T-helper 2 cell treated with Interferon-gamma antibody and Interleukin-4, amounts not matched to agents 100 ng/mL and 5 ng/mL, for 36 hours (primary cell): ENCODE data around the gene CCIN. TPM values are rescaled to one million over a fixed set of nuclear protein-coding genes. Genes with fewer than 3 reads are reported as not detected.
"Not testable (repeated sequence)": the region's sequence is repeated elsewhere in the genome, so short reads cannot be mapped to it uniquely, and the experiment has no call there.

ENCODE experiments used
- intact Hi-C: fragments of 100-400 bp; cut with micrococcal nuclease; formaldehyde crosslinking; loops from one replicate; pipeline ENCODE4 v1.15.1; 2023
- total RNA-seq: library from RNA; stranded (reverse); gene quantifications from 2 replicates; pipeline ENCODE4 v1.2.3, GENCODE V29; 2022

The CCIN gene
- total RNA-seq, 1 donor from 2014 or later: 0.34 TPM

DNA sequence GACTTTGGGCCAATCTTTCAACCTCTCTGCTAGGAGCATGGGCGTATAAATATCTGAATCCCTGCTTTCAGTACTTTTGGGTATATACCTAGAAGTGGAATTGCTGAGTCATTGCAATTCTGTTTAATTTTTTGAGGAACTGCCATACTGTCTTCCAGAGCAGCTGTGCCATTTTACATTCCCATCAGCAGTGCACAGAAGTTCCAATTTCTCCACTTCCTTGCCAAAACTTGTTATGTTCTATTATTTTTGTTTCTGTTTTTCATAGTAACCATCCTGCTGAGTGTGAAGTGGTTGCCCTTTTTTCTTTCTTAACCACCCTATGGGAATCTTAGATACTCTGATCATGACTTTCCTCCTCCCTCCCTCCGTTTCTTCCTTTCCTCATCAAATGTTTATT is 11.1 kb upstream of the CCIN start:
- intact Hi-C loops: no loop called here

DNA sequence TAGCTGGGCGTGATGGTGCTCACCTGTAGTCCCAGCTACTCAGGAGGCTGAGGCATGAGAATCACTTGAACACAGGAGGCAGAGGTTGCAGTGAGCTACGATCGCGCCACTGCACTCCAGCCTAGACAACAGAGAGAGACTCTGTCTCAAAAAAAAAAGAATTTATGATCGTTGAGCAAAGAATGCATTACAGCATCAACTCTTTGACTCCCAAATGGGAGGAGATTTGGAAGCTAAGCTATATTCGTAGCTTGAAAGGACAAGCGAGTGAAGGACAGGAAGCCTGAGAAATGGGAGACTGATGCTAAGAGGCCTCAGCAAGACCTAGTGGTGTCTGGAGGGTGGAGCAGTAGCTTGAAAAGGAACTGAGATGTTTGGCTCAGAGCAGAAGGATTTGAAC is 10.3 kb upstream of the CCIN start:
- intact Hi-C loops: no loop called here

DNA sequence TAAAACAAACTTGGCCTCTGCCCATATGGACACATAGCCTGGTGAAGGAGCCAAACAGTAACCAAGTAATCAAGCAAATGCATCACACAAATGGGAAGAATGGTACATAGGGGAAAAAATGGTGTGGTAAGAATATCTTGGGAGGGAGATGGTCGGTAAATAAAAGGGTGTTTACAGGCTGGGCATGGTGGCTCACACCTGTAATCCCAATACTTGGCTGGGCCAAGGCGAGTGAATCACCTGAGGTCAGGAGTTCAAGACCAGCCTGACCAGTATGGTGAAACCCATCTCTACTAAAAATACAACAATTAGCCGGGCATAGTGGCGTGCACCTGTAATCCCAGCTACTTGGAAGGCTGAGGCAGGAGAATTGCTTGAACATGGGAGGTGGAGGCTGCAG is 9.7 kb upstream of the CCIN start:
- intact Hi-C loops: not testable (repeated sequence)

DNA sequence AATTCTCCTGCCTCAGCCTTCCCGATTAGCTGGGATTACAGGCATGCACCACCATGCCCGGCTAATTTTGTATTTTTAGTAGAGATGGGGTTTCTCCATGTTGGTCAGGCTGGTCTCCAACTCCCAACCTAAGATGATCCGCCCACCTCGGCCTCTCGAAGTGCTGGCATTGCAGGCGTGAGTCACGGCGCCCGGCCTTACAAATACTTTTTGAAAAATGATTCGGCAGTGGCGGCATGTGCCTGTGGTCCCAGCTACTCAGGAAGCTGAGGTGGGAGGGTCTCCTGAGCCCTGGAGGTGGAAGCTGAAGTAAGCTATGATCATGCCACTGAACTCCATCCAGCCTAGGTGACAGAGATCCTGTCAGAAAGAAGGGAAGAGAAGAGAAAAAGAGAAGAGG is 9.1 kb upstream of the CCIN start:
- intact Hi-C loops: not testable (repeated sequence)

DNA sequence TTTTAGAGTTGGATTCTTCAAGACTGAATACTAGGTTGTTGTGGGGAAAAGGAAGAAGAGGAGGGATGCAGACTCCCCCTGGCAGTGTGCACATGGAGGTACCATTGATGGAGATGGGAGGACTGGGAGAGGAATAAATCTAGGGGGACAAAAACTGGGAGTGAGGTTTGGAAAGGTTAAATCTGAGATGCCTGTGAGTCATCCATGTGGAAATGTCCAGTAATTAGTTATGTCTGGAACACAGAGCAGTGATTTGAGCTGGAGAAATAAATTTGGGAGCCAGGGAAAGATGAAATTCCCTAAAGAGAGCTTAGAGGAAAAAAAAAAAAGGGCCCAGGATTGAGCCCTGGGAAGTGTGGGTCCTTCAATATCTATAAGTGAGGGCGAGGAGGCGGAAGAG is 8.0 kb upstream of the CCIN start:
- intact Hi-C loops: no loop called here

DNA sequence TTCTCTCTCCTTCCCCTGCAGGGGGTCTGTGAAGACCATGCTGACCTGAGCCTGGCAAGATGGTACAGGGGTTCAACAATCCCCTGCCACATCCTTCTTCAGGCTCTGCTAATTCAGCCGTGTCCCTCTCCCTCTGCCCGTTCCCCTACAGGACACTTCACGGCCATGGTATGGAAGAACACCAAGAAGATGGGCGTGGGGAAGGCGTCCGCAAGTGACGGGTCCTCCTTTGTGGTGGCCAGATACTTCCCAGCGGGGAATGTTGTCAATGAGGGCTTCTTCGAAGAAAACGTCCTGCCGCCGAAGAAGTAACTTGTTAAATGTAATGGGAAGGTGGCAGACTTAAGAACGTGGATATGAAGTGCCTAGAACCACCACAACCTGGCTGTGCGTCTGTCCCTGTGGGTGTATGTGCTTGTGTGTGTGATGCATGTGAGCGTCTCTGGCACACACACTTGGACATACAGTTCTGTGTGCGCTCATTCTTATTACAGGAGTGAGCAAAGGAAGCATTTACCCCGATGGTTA is 6.9 kb upstream of the CCIN start:
- intact Hi-C loops: no loop called here

DNA sequence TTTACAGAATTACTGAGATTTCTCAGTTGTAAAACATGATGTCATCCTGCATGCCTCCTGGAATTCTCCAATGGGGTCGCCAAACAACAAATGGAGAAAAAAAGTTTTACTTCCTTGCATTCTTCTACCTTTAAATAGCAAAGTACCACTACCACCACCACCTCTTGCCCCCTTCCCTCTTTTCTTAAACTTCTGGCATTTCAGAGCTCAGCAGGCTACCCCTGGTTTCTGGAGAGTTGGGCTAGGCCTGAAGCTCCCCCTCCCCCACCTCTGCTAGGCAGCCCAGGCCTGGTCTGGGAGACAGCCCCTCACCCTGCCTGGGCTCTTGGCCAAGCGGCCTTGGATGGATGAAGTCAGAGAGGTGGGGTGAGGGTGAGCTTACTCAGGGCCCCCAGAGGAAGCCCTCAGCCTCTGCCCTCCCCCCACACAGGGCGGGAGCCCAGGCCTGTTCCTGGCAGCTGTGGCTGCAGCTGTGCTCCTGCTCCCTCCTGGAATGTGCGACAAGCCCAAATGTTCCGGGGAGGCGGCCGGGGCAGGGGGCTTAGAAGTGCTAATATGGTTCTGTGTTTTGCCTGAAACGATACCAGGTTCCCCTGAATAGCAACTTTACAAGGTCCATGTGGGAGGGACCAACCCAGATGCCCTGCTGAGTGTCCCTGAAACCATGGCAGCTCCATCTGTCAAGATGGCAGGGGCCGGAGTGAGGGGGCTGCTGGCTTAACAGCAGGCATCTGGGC is 6.0 kb upstream of the CCIN start:
- intact Hi-C loops: no loop called here

DNA sequence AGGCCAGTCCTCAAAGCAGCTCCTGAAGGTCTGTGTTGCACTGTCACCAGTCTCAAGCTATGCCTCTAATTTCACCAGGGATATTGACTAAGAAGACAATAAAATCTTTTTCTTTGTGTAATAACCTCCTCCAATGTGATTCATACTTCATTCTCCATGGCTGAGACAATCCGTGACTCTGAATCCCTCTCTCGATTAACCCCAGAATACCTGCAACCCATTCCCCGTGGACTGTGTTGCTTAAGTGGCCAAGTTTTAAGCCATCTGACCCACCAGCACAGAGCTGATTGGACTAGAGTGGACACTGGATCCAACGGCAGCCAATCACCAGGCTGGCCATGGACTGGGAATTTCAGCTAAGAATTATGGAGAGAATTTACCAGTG is 5.4 kb upstream of the CCIN start:
- intact Hi-C loops: no loop called here

DNA sequence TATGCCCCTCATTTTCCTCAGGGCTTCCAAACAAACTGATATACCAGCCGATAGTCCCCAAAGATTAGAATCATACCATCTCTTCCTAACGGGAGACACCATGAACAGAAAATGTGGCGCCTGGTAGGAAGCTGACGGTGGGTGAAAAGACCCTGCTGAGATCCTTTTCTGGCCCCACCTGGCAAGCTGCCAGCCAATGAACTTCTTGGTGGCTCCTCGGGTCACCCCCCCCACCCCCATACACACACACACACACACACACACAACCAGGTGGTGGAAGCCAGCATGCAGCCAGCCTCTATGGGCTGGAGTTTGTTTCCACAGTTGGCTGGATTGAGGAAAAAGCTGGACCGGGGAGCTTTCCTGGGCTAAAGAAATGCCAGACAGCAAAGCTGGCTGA is 4.8 kb upstream of the CCIN start:
- intact Hi-C loops: no loop called here

DNA sequence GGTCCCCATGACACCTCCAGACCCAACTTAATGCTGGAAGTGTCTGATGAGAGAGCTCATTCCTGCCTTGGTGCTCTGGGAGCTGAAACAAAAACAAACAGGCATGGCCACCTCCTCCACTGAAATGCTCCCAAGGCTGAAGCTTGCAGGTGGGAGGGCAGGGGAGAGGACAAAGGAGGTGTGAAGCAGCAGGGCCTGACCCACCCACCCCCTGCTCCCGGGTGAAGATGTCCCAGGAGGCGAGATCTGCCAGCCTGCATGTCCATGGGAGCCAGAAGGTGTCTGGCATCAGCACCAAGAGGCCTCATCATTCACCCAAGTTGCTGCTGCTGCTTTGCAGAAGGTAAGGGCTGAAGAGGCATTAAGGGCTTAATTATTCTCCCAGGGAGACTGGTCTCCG is 4.2 kb upstream of the CCIN start:
- intact Hi-C loops: no loop called here

DNA sequence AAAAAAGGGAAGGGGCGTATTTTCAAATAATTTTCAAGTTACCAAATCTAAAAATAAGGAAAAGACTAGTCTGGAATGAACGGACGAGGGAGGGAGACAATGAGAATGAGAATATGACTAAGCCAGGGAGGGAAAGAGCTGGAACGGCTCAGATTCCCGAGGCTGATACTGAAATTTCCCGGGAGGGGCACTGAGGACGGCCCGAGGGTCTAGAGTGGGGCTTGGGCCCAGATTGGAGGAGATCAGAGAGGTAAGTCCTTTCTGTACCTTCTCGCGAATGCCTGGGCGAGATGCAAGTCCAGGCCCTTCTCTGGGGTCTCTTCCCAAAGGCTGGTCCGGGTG is 3.4 kb upstream of the CCIN start:
- intact Hi-C loops: loop anchor here (1.0 to 2.0 kb wide), 5 partner anchors 15 to 210 kb away; partner anchors contain the start of gene GLIPR2

DNA sequence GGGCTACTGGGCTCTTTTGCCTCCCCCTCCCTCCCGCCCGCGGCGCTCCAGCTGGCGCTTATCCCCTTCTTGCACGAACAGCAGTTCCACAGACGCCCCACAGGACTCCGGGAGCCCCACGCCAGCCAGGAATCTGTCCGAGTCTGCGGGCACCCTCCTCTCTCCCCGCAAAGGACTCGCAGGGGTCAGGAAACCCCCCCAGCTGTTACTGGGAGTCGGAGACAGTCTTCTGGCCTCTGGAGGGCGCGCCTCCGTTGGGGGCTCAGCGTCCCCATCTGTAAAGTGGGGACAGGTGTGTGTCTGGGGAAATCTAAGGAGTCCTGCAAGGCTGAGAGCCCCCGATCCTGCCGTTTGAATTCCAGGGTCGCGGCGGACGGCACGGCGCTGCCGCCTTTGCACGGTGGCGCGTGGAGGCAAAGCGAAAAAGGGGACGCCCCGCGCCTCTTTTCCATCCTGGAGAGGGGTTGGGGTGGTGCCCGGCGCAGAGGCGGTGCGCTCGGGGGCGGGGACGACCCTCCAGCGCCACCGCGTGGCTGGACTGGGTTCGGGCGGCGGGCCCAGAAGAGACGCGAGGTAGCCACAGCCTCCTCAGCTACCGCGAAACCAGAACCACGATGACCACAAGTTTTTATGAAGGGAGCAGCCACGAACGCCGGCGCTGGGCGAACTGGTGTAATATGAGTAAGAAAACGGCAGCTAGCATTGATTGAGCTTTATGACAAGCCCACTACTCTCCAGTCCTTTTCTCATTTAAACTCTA is 2.8 kb upstream of the CCIN start:
- intact Hi-C loops: loop anchor here (1.0 to 2.0 kb wide), 5 partner anchors 16 to 211 kb away; partner anchors contain the start of gene GLIPR2

DNA sequence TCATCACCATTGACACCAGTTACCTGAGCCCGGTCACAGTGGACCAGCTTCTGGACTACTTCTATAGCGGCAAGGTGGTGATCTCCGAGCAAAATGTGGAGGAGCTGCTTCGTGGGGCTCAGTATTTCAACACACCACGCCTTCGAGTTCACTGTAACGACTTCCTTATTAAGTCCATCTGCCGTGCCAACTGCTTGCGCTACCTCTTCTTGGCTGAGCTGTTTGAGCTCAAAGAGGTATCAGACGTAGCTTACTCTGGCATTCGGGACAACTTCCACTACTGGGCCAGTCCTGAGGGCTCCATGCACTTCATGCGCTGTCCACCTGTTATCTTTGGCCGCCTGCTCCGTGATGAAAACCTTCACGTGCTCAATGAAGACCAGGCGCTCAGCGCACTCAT is 520 bp downstream of the CCIN start:
- intact Hi-C loops: no loop called here

DNA sequence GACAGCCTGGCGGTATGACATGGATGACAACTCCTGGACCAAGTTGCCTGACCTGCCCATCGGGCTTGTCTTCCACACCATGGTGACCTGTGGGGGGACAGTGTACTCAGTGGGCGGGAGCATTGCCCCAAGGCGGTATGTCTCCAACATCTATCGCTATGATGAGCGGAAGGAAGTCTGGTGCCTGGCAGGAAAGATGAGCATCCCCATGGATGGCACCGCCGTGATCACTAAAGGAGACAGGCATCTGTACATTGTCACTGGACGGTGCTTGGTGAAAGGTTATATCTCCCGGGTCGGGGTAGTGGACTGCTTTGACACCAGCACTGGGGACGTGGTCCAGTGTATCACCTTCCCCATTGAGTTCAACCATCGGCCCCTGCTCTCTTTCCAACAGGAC is 1.3 kb downstream of the CCIN start:
- intact Hi-C loops: no loop called here

DNA sequence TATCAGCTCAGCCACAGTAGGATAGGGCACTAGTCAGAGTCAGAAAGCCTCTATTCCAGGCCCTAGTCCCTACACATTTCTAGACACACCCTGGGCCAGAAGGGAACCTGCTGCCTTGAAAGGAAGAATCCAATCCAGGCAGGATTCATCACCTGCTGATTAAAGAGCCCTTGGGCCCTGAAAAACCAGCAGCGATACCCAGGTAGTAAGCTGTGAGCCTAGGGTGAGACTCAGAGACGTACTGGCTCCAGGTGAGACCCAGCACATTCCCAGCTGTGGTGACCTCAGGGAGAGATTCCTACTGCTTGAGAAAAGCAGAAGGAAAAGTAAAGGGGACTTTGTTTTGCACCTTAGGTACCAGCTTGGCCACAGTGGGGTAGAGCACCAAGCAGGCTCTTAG is 4.7 kb downstream of the CCIN start:
- intact Hi-C loops: no loop called here

DNA sequence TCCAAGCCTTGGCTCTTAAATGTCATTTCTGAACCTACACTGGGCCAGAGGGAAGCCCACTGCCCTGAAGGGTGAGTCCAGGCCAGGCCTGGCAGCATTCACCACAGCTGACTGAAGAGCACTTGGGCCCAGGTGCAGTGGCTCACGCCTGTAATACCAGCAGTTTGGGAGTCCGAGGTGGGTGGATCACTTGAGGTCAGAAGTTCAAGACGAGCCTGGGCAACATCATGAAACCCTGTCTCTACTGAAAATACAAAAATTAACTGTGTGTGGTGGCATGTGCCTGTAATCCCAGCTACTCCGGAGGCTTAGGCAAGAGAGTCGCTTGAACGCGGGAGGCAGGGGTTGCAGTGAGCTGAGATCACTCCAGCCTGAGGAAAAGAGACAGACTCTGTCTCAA is 5.1 kb downstream of the CCIN start:
- intact Hi-C loops: no loop called here

DNA sequence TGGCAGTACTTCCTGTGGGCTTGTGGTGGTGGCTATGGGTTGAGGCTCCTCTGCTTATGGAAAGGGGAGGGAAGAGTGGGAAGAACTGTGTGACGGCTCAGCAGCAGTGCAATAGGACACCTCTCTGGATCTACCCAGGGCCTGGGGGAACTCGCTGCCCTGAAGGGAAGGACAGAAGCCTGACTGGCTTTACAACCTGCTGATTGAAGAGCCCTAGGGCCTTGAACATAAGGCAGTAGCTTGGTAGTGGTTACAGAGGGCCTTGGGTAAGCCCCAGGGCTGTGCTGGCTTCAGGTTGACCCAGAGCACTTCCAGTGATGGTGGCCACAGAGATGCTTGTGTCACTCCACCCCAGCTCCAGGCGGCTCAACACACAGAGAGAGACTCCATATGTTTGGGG is 5.5 kb downstream of the CCIN start:
- intact Hi-C loops: no loop called here

DNA sequence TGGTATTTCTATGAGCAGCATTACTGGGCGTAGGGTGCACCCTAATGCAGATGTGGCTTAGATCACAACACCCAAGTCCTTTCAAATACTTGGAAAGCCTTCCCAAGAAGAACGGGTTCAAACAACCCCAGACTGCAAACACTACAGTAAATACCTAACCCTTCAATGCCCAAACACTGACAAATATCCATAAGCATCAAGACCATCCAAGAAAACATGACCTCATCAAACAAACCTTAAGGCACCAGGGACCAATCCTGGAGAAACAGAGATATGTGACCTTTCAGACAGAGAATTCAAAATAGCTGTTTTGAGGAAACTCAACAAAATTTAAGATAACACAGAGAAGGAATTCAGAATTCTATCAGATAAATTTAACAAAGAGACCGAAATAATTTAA is 6.0 kb downstream of the CCIN start:
- intact Hi-C loops: not testable (repeated sequence)

DNA sequence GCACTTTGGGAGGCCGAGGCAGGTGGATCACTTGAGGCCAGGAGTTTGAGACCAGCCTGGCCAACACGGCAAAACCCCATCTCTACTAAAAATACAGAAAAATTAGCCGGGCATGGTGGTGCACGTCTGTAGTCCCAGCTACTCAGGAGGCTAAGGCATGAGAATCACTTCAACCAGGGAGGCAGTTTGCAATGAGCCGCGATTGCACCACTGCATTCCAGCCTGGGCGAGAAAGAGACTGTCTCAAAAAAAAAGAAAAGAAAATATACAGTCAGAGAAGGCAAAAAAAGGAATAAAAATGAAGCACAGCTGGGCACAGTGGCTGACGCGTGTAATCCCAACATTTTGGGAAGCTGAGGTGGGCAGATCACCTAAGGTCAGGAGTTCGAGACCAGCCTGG is 7.3 kb downstream of the CCIN start:
- intact Hi-C loops: not testable (repeated sequence)

DNA sequence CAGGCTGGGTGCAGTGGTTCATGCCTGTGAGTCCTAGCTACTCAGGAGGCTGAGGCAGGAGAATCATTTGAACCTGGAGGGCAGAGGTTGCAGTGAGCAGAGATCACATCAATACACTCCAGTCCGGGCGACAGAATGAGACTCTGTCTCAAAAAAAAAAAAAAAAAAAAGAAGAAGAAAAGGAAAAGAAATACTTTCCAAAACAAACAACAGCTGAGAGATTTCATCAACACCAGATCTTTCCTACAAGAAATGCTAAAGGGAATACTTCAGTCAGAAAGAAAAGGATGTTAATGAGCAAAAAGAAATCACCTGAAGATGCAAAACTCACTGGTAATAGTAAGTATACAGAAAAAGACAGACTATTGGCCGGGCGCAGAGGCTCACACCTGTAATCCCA is 8.4 kb downstream of the CCIN start:
- intact Hi-C loops: no loop called here

DNA sequence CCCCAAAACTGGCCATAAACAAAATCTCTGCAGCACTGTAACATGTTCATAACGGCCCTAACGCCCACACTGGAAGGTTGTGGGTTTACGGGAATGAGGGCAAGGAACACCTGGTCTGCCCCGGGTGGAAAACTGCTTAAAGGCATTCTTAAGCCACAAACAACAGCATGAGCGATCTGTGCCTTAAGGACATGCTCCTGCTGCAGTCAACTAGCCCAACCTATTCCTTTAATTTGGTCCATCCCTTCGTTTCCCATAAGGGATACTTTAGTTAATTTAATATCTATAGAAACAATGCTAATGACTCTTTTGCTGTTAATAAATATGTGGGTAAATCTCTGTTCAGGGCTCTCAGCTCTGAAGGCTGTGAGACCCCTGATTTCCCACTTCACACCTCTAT is 11.1 kb downstream of the CCIN start:
- intact Hi-C loops: not testable (repeated sequence)

DNA sequence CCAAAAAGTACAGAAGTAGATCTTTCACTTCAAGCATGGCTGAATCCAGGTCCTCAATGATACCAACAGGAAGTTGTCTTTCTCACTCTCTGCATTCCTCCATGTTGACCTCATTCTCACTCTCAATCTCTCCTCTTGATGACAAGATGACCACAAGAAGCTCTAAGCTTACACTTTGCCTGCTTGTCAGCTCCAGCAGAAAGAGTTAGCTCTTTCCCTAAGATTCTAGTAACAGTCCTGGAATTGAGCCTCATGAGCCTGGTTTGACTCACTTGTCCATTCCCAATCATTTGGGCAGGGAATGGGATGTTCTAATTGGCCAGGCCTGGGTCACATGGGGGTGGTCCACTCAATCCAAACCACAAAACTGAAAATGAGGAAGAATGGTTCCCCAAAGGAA is 18.2 kb downstream of the CCIN start:
- intact Hi-C loops: no loop called here

DNA sequence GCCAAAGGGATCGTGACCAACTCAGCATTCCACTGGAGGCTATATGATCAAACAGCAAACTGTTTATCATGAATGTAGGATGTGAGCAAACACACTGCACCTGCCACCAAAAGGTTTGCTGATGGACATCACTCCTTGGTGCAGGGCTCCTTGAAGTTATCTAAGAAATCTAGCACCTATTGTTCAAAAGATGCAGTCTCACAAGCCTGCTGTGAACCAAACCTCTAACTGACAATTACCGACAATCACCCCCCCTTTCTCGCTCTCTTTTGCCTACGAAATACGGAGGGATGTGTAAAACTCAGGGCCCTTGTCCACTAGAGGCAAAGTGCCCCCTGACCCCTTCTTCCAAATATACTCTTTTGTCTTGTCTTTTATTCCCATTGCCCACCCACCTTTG is 19.0 kb downstream of the CCIN start:
- intact Hi-C loops: no loop called here
